ENCODE measurements around the gene ZMYND12. TPM values are rescaled to one million over a fixed set of nuclear protein-coding genes. Genes with fewer than 3 reads are reported as not detected.

The ZMYND12 gene, protein sequence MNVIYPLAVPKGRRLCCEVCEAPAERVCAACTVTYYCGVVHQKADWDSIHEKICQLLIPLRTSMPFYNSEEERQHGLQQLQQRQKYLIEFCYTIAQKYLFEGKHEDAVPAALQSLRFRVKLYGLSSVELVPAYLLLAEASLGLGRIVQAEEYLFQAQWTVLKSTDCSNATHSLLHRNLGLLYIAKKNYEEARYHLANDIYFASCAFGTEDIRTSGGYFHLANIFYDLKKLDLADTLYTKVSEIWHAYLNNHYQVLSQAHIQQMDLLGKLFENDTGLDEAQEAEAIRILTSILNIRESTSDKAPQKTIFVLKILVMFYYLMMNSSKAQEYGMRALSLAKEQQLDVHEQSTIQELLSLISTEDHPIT
- 0.81 and 2.9 TPM in 2 replicates for total RNA-seq

GRCh38 chr1:42456010-42456753, at the start of gene ZMYND12, which contains the start of gene PPCS:
Gene ZMYND12 (minus strand): TSS chr1:42456022. CDS start chr1:42455997, 25 bp downstream.
Gene PPCS (plus strand): TSS chr1:42456543. CDS start chr1:42456566, 23 bp downstream.

GRCh38 chr1:42462828-42463763, 7.3 kb upstream of the ZMYND12 start, which contains the start of gene CCDC30:
Gene CCDC30 (plus strand): TSS chr1:42463286. CDS start chr1:42480552, 17,266 bp downstream.

GRCh38 chr1:42380586-42381279, 75.1 kb downstream of the ZMYND12 start, which contains the start of gene RIMKLA:
Gene RIMKLA (plus strand): TSS chr1:42380792. CDS start chr1:42380935, 143 bp downstream.

Other genes with a start within 250 kb of the ZMYND12 start
- 15.5 and 23.7 TPM in 2 replicates for gene FOXJ3, start 120.8 kb downstream of the ZMYND12 start, total RNA-seq
- not detected in 2 replicates for gene RIMKLA, start 75.2 kb downstream of the ZMYND12 start, total RNA-seq
- gene PPCS, start 521 bp upstream of the ZMYND12 start, total RNA-seq: 30.0 and 55.1 TPM in 2 replicates
- gene CCDC30, start 7.3 kb upstream of the ZMYND12 start, total RNA-seq: under 0.01 and 0.18 TPM in 2 replicates
- 22.4 and 36.1 TPM in 2 replicates for gene PPIH, start 202.4 kb upstream of the ZMYND12 start, total RNA-seq
- 650 and 667 TPM in 2 replicates for gene YBX1, start 226.4 kb upstream of the ZMYND12 start, total RNA-seq